HG03442 (cell line): ENCODE results near the gene DUSP16.
A peak's percentile ranks its signal among the peaks of the same experiment; 100 is the strongest.
"Not testable (repeated sequence)": the region's sequence is repeated elsewhere in the genome, so short reads cannot be mapped to it uniquely, and the experiment has no call there.

Source experiments
- ATAC-seq: cut with Tn5 transposase; IDR thresholded peaks from one replicate; pipeline ENCODE4 v1.9.1; 2021; ENCODE audit warnings: mild to moderate bottlenecking, moderate library complexity; ENCODE audit not compliant: unreplicated experiment

The DUSP16 gene

GRCh38 chr12:12523229-12523628 is 39.4 kb downstream of the DUSP16 start:
- ATAC-seq: no peak

- ATAC-seq: not testable (repeated sequence)
Observed at GRCh38 chr12:12522657-12523056, 40.0 kb downstream of the DUSP16 start.

DNA sequence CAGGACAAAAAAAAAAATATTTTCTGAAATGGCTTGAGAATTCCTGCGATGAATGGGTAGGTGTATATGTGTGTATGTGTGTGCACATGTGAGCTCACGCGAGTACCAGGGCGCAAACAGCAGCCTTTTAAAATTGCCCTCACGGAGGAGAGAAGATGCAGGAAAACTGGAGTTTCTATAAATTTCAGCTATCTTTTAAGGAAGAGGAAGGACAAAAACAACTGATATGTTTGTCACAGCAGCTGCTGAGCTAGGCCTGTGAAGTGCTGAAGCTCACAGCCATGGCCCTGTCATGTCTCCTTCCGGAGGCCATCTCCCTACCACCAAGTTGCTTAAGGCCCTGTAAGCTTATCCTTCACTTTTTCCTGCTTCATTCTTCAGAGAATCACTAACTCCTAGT is 40.8 kb downstream of the DUSP16 start:
- no peak for ATAC-seq

- ATAC-seq: no peak
Observed at GRCh38 chr12:12521044-12521485, 41.6 kb downstream of the DUSP16 start.

GRCh38 chr12:12520273-12520672 is 42.4 kb downstream of the DUSP16 start:
- no peak for ATAC-seq

DNA sequence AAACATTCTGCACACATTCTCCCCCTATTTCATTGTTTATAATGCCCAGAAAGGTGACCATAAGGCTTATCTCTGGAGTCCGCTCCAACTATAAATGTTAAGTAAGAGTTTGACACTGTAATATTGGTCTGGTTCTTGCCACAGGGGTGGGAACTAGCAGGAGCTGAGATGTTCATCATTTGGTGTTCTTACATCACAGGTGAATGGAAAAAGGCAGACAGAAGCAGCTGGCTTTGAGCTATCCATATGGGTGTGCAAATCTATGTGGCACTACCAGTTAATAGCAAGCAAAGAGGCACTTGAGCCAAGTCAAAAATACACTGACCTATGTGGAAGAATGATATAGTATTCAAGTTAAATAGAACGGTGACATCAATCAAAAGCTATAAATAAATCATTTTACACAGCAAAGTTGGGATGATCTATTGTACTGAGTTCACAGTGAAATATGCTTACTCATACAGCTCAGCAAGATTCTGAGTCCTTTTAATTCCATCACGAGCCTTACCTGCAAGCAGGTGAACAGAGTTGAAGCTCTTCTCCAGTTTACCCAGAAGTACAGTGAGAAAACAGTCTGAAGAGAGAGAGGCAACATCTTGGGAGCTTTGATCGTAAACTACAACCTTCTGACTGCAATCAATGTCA is 43.2 kb downstream of the DUSP16 start:
- no peak for ATAC-seq

- no peak for ATAC-seq
Observed at GRCh38 chr12:12518919-12519318, 43.7 kb downstream of the DUSP16 start.

DNA sequence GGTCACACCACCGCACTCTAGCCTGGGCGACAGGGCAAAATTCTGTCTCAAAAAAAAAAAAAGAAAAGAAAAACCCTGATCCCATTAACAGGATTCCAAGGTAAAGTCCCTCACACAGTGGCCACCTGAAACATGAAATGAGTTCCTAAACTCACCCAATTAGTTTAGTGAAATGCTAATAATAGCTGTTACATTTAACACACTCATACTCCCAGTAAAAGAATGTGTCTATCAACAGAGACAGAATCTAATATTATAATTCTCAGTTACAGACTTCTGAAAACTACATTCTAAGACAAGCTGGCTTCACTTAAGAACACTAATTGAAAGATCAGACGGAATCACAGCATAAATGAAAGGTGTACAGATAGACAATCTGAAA is 44.2 kb downstream of the DUSP16 start:
- no peak for ATAC-seq

GRCh38 chr12:12513416-12514006 is 49.2 kb downstream of the DUSP16 start:
- no peak for ATAC-seq

- ATAC-seq: no peak
Observed at GRCh38 chr12:12511895-12512711, 50.6 kb downstream of the DUSP16 start.

DNA sequence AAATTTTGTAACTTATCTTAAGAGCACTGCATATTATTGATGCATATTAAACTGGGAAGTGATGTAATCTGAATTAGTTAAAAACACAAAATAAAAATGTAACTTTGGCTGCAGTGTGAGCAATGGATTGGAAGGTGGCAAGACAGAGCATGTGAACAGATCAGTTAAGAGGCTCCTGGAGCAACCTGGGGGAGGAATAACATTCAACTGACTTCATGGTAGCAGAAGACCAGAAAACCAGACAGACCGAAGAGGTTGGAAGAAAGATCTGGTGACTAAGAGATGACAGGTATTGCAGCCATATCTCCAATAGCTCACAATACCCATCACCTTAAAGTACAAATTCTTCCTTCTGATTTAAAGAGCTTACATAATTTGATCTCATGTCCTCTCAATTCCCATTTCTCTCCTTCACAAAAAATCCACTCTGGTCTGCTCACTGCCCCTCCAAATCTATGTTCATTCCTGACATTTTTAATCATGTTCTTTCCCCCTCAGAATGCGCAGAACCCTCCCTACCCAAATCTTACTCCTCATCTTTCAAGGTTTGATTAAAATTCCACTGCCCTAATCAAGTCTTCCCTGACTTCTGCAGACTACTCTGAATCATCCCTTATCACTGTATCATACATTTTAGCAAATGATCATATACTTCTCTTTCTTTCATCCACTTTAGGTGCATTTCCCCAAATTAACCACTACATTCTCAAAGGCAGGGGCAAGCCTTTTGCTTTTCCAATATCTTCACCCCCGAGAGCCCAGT is 51.5 kb downstream of the DUSP16 start:
- ATAC-seq: no peak

GRCh38 chr12:12510551-12510950 is 52.1 kb downstream of the DUSP16 start:
- no peak for ATAC-seq

- ATAC-seq: no peak
Observed at GRCh38 chr12:12510141-12510540, 52.5 kb downstream of the DUSP16 start.

DNA sequence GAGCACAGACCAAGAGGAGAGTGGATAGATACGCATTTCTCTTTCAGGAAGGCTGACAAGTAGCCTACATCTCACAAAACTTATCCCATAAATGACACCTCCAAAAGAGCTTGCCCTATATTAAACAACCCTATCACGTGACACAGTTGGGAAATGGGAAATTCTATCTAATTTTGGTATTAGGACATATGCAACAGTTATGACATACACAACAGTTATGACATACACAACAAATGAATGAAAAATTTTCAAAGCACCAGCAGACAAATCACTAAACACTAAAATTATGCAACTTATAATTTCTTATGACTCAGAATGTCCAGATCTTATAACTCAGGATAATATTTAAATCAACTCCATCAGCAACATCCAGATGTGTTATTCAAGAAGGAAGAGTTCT is 54.1 kb downstream of the DUSP16 start:
- ATAC-seq: no peak

- no peak for ATAC-seq
Observed at GRCh38 chr12:12507121-12507520, 55.5 kb downstream of the DUSP16 start.

DNA sequence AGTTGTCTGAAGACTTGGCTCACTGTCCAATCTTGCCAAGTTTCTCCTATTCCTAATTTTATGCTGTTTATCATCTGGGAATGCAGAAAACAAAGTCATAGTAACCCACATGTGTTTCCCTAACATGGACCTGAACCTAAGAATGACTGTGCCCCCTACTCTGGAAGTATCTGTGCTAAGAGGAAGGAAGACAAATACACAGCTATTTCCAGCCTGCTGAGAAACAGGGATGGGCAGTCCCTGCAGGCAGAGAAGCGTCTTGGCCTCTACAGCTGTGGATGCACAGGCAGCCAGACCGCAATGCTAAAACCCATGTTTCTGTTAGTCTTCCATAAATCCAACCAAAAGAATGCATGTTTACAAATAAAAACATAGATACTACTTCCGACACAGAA is 56.2 kb downstream of the DUSP16 start:
- ATAC-seq: no peak

DNA sequence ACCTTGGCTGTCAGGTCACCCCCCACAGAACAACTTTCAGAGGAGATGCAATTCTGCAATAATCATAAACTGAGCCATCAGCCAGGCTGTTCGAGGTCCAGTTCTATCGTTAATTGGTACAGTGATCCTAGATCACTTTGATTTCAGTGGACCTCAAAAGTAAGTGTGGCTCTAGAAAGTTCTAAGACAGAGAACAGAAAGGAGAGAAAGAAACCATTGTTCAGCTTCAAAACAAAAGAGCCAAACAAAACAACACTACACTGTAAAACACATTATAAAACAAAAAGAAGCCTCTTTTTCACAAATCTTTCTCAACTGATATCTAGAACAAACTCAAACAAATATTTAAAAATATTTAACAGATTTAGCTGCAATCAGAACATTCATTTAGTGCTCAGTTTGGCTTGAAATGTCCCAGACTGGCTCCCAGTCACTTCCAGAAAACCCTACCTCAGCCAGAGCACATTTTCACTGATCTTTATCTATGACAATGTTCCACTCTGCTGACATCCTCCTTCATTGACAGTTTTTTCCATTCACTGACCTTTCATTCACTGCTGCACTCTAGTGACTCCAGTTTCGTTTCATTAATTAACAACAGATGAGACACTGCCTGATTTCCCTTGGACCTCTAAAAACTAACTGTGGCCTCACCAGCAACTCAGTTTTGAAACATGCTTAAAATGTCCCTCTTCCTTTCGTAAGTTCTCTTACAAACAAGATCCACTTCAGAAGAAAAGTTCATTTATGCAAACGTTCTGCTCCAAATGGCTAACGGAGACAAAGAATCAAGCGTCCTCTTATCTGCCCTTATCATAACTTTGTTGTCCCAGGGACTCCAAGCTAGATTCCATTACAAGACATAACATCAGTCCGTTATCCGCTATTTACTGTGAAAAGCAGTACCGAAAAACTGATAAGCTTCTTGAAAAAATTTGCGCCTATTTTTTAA is 56.8 kb downstream of the DUSP16 start:
- peak; percentile 55 for ATAC-seq

- ATAC-seq: no peak
Observed at GRCh38 chr12:12503384-12504078, 59.1 kb downstream of the DUSP16 start.

DNA sequence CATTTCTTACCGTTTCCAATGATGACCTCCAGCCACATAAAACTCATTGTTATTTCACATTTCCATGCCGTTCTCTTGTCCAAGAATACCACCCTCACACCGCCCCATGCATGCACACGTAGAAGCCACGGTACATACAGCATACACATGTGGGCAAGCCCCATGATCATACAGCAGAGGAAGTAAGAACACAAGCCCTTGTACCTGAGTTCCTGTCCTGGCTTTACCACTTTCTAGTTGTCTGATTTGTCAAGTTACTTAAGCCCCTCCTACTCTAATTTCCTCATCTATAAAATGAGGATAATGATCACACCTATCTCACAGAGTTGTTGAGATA is 59.9 kb downstream of the DUSP16 start:
- ATAC-seq: no peak
